B cell (primary cell): ENCODE data around the gene ANKRD17. TPM values are rescaled to one million over a fixed set of nuclear protein-coding genes. Genes with fewer than 3 reads are reported as not detected.

Source experiments
- ATAC-seq: fragments of 200-7000 bp; cut with Tn5 transposase; one replicate; pipeline ENCODE4 v1.10.0; 2021; ENCODE audit warnings: low read depth, mild to moderate bottlenecking, moderate number of reproducible peaks, moderate library complexity
- CTCF ChIA-PET: fragments of 350-600 bp; sonication (Branson Sonifier 250); formaldehyde crosslinking; loops from one replicate; lab custom pipeline; 2021; ENCODE audit warnings: antibody characterized with exemption, inconsistent platforms; lab: Charles Lee
- POLR2A ChIA-PET: fragments of 350-600 bp; sonication (Branson Sonifier 250); formaldehyde crosslinking; loops from one replicate; lab custom pipeline; 2021; ENCODE audit warnings: antibody characterized with exemption; lab: Charles Lee
- DNase-seq: peaks from one replicate; pipeline ENCODE4 v3.0.0; 2013
- H2AFZ ChIP-seq: 2 replicates; pipeline ENCODE4 v1.6.1; 2012; ENCODE audit warnings: mild to moderate bottlenecking, low read depth, low read length; ENCODE audit not compliant: insufficient read depth, poor library complexity, severe bottlenecking
- H3K27ac ChIP-seq, 2 donors: 1 replicate in 1 of 2; 2 replicates in 1 of 2; pipeline ENCODE4 v1.5.1; 2012 to 2013; ENCODE audit warnings: low read length in 2 of 2, mild to moderate bottlenecking in 2 of 2, moderate library complexity in 1 of 2
- H3K27me3 ChIP-seq, 4 experiments: fragments of 200-600 bp in 1 of 4; sonication (generic) in 1 of 4; replicated peaks in 1 of 4; 1 replicate in 2 of 4; 2 replicates in 2 of 4; pipeline versions ENCODE4 v1.6.1 to v1.7.0; 2013 to 2016; ENCODE audit warnings: low read length in 3 of 4, mild to moderate bottlenecking in 2 of 4, mixed read lengths in 1 of 4, moderate library complexity in 1 of 4; ENCODE audit not compliant: insufficient read depth in 4 of 4, control insufficient read depth in 3 of 4; ENCODE audit errors: control extremely low read depth in 1 of 4
- H3K36me3 ChIP-seq, 2 experiments: replicated peaks in 1 of 2; 1 replicate in 1 of 2; 2 replicates in 1 of 2; pipeline versions ENCODE4 v1.6.1 to v1.7.1; 2013; ENCODE audit warnings: low read length in 1 of 2; ENCODE audit not compliant: insufficient read depth in 2 of 2, control insufficient read depth in 1 of 2; ENCODE audit errors: control extremely low read depth in 1 of 2, extremely low read depth in 1 of 2
- H3K4me1 ChIP-seq, 2 donors: fragments of 200-600 bp in 1 of 2; sonication (generic) in 1 of 2; 1 replicate in 1 of 2; 2 replicates in 1 of 2; pipeline versions ENCODE4 v1.5.1 to v1.6.1; 2013 to 2017; ENCODE audit warnings: low read length in 2 of 2; ENCODE audit not compliant: control insufficient read depth in 2 of 2, insufficient read depth in 2 of 2
- H3K4me2 ChIP-seq: replicated peaks from 2 replicates; pipeline ENCODE3; 2012; ENCODE audit warnings: mild to moderate bottlenecking, low read depth, low read length; ENCODE audit not compliant: poor library complexity, severe bottlenecking
- H3K4me3 ChIP-seq, 5 experiments: fragments of 200-600 bp in 1 of 5; sonication (generic) in 1 of 5; 1 replicate in 3 of 5; 2 replicates in 2 of 5; pipeline versions ENCODE4 v1.5.1 to v1.7.0; 2011 to 2016; ENCODE audit warnings: low read length in 4 of 5, mild to moderate bottlenecking in 4 of 5, low read depth in 2 of 5, control low read depth in 1 of 5, moderate library complexity in 1 of 5; ENCODE audit not compliant: insufficient read depth in 1 of 5; ENCODE audit errors: control extremely low read depth in 1 of 5, extremely low read depth in 1 of 5
- H3K79me2 ChIP-seq: fragments of 200-600 bp; sonication (generic); one replicate; pipeline ENCODE4 v1.6.0; 2016; ENCODE audit warnings: low read length; ENCODE audit not compliant: control insufficient read depth, insufficient read depth
- H3K9ac ChIP-seq: fragments of 200-600 bp; sonication (generic); 2 replicates; pipeline ENCODE4 v1.6.1; 2017; ENCODE audit warnings: mild to moderate bottlenecking, low read length, moderate library complexity
- H3K9me3 ChIP-seq, 3 donors: one replicate each; pipeline versions ENCODE4 v1.6.1 to v1.7.1; 2013; ENCODE audit warnings: low read length in 2 of 3; ENCODE audit not compliant: control insufficient read depth in 2 of 3, insufficient read depth in 1 of 3; ENCODE audit errors: control extremely low read depth in 1 of 3
- H4K20me1 ChIP-seq: 2 replicates; pipeline ENCODE4 v1.6.0; 2012; ENCODE audit warnings: mild to moderate bottlenecking, low read length; ENCODE audit not compliant: insufficient read depth, control insufficient read depth, poor library complexity, severe bottlenecking
- H3K27ac Mint-ChIP-seq: one replicate; pipeline ENCODE4 v1.8.0; 2021; ENCODE audit warnings: mixed read lengths
- H3K27me3 Mint-ChIP-seq: one replicate; pipeline ENCODE4 v1.8.0; 2021; ENCODE audit warnings: mixed read lengths
- H3K4me1 Mint-ChIP-seq: one replicate; pipeline ENCODE4 v1.8.0; 2021; ENCODE audit warnings: mixed read lengths
- H3K4me3 Mint-ChIP-seq: one replicate; pipeline ENCODE4 v1.8.0; 2021; ENCODE audit warnings: mixed read lengths
- H3K9me3 Mint-ChIP-seq: one replicate; pipeline ENCODE4 v1.8.0; 2022; ENCODE audit warnings: mixed read lengths; ENCODE audit not compliant: insufficient read depth
- EZH2 ChIP-seq: IDR thresholded peaks from 2 replicates; pipeline ENCODE4 v1.6.1; 2012; ENCODE audit warnings: borderline replicate concordance, low read depth, mild to moderate bottlenecking, moderate library complexity, low read length; ENCODE audit not compliant: insufficient read depth, poor library complexity, severe bottlenecking
- WGBS: methylation state at CpG from one replicate; pipeline ENCODE4 v1.1.5; 2013; ENCODE audit warnings: missing lambda C conversion rate; ENCODE audit not compliant: insufficient coverage; 5-methylcytosine and 5-hydroxymethylcytosine counted together
- intact Hi-C: fragments of 100-400 bp; cut with micrococcal nuclease; formaldehyde crosslinking; loops from one replicate; pipeline ENCODE4 v1.10.0; 2022
- polyA plus RNA-seq: library from polyadenylated mRNA; depleted of rRNA; stranded (reverse); fragments of >200 nt; gene quantifications from 2 replicates; pipeline ENCODE4 v1.2.3, GENCODE V29; 2012
- total RNA-seq, 2 donors: library from RNA; stranded (reverse); fragments of 120-200 nt in 1 of 2; gene quantifications; 1 replicate in 1 of 2; 2 replicates in 1 of 2; pipeline versions ENCODE4 v1.2.3 to v1.2.4, GENCODE V29; 2013 to 2022
- TF ChIP-seq, protein P1 (sequence below): fragments of 200-600 bp; IDR thresholded peaks from one replicate; pipeline ENCODE4 v1.8.0; 2022; ENCODE audit warnings: antibody characterized with exemption, mild to moderate bottlenecking

Gene ANKRD17
- total and polyA plus RNA-seq, 2 donors (not counting 1 experiment from before 2014, with no cell fraction given) = 15.8 to 69.4 TPM

DNA sequence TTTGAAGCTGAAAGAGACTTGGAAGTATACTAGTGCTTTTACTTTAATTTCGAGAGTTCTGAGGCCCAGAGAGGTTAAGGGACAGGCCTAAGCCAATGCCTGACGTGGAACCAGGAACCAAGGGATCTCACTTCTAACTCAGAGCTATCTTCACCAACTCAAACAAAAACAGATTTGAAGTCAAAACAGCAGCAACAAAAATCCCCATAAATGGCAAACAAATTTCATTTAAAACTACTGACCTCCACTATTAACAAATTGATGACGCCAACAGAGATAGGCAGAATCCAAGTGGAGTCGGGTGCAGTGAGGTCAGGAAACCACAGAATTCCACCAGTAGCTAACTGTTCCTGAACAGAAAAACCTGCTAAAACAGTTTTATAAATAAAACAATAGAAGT lies 194.1 kb downstream of the ANKRD17 start:
- H3K27ac Mint-ChIP-seq = no peak overlapping the region
- Histone ChIP-seq H3K4me2 (no peak overlapping the region), H3K79me2 (peaks cover 53% of the 10 kb centered on the region), H3K36me3 (peaks cover 15 to 23% of the 10 kb centered on the region in 2 experiments), H3K4me3 (no peak overlapping the region), H3K27ac (no peak overlapping the region), H3K27me3 (no peaks in the 10 kb centered on the region), H4K20me1 (no peaks in the 10 kb centered on the region), H3K4me1 (peaks cover 12 to 17% of the 10 kb centered on the region in 2 donors), H3K9ac (no peak overlapping the region), H3K9me3 (no peaks in the 10 kb centered on the region), H2AFZ (no peak overlapping the region)
- 93% methylated on average over 3 of the region's 4 CpGs for WGBS
- H3K27me3 Mint-ChIP-seq = no peaks in the 10 kb centered on the region
- POLR2A ChIA-PET = no interaction called here
- DNase-seq = no peak
- TF ChIP-seq EZH2 = no peak
- TF ChIP-seq, protein P1, sequence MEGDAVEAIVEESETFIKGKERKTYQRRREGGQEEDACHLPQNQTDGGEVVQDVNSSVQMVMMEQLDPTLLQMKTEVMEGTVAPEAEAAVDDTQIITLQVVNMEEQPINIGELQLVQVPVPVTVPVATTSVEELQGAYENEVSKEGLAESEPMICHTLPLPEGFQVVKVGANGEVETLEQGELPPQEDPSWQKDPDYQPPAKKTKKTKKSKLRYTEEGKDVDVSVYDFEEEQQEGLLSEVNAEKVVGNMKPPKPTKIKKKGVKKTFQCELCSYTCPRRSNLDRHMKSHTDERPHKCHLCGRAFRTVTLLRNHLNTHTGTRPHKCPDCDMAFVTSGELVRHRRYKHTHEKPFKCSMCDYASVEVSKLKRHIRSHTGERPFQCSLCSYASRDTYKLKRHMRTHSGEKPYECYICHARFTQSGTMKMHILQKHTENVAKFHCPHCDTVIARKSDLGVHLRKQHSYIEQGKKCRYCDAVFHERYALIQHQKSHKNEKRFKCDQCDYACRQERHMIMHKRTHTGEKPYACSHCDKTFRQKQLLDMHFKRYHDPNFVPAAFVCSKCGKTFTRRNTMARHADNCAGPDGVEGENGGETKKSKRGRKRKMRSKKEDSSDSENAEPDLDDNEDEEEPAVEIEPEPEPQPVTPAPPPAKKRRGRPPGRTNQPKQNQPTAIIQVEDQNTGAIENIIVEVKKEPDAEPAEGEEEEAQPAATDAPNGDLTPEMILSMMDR = no peak
- CTCF ChIA-PET = no interaction called here
- H3K4me3 Mint-ChIP-seq = no peak overlapping the region
- peaks cover 28% of the 10 kb centered on the region for H3K4me1 Mint-ChIP-seq
- no peaks in the 10 kb centered on the region for H3K9me3 Mint-ChIP-seq
- ATAC-seq = no peak
- intact Hi-C loops = no loop called here

DNA sequence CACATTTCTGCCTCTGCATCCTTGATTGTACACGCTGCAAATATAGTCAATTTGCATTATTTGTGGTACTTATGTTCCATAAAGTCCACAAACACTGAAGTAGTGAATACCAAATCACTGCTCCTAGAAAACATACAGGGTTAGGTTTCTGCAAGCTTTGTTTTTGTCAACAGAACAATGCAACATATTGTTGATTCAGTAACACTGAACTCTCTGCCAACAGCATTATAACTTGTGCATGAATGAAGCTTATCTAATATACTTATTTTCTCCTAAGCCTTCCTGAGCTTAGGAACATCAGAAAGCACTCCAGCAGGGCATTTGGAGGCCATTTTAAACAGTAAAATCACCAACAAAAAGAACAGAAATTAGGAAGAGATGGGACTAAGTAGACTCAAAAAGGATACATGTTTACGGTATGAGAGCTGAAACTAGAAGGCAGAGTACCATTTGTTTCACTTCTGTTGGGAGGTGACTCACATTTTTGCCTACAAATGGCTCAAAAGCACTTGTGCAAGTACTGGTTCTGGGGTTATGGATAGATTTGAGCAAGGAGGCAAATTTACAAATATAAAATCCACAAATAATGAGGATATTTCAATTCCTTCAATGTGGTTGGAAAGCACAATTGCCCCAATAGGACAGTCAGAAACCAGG lies 203.2 kb downstream of the ANKRD17 start:
- DNase-seq = no peak
- no peaks in the 10 kb centered on the region for H3K9me3 Mint-ChIP-seq
- Histone ChIP-seq H3K36me3 (peaks cover 15 to 55% of the 10 kb centered on the region in 2 experiments), H2AFZ (no peak overlapping the region), H3K9me3 (no peaks in the 10 kb centered on the region), H3K4me3 (no peak overlapping the region), H3K9ac (no peak overlapping the region), H3K27me3 (no peaks in the 10 kb centered on the region), H3K4me2 (no peak overlapping the region), H3K27ac (no peak overlapping the region), H4K20me1 (no peaks in the 10 kb centered on the region), H3K79me2 (no peaks in the 10 kb centered on the region), H3K4me1 (no peaks in the 10 kb centered on the region)
- ChIA-PET CTCF (no interaction called here), POLR2A (no interaction called here)
- no peak for TF ChIP-seq EZH2
- TF ChIP-seq, protein P1 = no peak
- intact Hi-C loops = no loop called here
- H3K4me3 Mint-ChIP-seq = no peak overlapping the region
- WGBS = 83% methylated on average over 1 of the region's 2 CpGs
- no peaks in the 10 kb centered on the region for H3K27me3 Mint-ChIP-seq
- H3K27ac Mint-ChIP-seq = no peak overlapping the region
- no peaks in the 10 kb centered on the region for H3K4me1 Mint-ChIP-seq
- ATAC-seq = no peak
